HK-2 (cell line): ENCODE results near the gene SF3B4.
"Not testable (repeated sequence)": the region's sequence is repeated elsewhere in the genome, so short reads cannot be mapped to it uniquely, and the experiment has no call there.

ENCODE experiments used
- DNase-seq: peaks from one replicate; pipeline ENCODE4 v3.0.0-alpha.2; 2018; ENCODE audit not compliant: unreplicated experiment

Gene SF3B4

GRCh38 chr1:149927563-149928400 is at the start of gene SF3B4:
SF3B4 (minus strand) TSS chr1:149927803; CDS start chr1:149927759, 44 bp downstream.
- DNase-seq: peak; percentile 92

- no peak for DNase-seq
Observed at GRCh38 chr1:149977345-149977744, 49.7 kb upstream of the SF3B4 start.

GRCh38 chr1:149972547-149972946 is 44.9 kb upstream of the SF3B4 start:
- no peak for DNase-seq

DNA sequence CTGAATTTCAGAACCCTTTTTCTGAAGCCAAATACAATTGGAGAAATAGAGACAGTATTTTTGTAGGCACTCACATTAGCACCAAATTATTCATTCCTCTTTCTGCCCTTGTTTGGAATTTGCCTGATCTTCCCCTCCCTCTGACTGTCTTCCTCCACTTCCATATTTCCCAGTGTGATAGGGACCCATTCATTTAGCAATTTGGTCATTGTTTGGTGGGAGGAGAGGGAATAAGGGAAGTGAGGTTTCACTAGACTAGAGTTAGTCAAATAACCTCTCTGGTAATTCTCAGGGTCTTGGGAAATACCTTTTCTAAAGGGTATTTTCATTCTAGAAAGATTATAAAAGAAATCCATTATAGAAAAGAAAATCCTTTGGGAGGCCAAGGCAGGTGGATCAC is 40.0 kb upstream of the SF3B4 start:
- DNase-seq: no peak

DNA sequence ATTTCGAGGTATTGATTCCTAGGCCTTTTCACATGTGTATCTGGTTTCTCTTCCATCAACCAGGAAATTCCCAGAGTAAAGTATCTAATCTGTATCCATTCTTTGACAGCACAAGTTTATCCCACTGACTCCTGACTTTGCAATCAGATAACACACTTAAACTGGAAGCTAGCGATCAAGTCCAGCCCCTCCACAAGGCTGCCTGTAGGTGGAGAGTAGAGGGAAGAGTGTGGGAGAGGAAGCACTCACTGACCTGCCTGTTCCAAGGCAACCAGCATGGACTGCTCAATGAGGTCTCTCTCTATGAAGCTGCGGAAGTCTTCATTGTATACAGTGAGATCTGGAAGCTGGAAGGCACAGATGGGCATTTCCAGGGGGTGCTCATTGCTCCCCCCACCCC is 39.4 kb upstream of the SF3B4 start:
- DNase-seq: no peak

DNA sequence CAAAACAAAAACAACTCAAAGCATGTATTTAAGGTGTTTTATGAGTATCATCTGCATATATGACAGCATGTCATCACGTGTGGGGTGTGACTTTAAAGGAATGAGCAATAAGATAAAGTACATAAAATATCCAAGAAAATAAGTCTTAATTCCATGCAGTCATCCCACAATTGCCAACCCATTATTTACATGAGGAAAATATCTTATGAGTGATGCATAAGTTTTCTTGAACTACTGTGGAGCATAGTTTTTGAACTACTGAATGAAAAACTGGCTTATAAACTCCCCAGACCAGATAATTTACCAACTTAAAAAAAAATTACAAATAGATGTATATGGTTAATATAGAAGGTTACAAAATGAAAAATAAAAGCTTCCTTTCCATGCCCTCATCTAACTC is 38.8 kb upstream of the SF3B4 start:
- DNase-seq: no peak

GRCh38 chr1:149965440-149965839 is 37.8 kb upstream of the SF3B4 start:
- DNase-seq: no peak

DNA sequence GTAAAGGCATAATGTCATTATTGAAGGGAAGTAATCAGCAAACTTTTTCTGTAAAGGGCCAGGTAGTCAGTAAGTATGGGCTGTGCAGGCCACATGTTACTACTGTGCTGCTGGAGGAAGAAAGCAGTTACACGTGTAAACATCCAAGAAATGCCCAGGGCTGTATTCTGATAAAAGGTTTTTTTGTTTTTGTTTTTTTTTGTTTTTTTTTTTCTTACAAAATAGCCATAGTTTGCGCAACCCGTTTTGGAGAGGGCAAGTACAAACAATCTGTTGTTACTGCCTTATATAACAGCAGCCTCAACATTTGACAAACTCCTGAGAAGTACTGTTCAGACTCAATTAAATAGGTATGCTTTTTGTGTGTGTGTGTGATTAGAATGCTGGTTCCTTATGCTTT is 35.8 kb upstream of the SF3B4 start:
- DNase-seq: no peak

DNA sequence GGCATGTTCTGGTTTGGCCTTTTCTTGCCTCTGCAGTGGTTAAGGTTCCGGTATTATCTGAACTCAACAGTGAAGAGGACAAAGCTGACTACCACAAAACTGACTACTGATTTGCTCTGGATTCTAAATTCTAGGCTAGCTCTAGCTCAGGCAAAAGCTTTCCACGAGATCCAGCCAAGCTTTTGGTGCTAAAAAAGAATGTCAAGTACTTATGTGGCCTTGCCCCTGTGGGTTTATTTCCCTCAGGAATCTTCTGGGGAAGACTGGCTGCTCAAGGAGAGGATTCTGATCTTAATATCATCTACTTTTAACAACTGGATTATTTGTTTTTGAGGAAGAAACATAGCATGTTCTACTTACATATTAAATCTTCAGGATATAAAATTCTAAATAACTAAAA is 35.1 kb upstream of the SF3B4 start:
- no peak for DNase-seq

- DNase-seq: peak; percentile 41
Observed at GRCh38 chr1:149962039-149962647, 34.5 kb upstream of the SF3B4 start.

DNA sequence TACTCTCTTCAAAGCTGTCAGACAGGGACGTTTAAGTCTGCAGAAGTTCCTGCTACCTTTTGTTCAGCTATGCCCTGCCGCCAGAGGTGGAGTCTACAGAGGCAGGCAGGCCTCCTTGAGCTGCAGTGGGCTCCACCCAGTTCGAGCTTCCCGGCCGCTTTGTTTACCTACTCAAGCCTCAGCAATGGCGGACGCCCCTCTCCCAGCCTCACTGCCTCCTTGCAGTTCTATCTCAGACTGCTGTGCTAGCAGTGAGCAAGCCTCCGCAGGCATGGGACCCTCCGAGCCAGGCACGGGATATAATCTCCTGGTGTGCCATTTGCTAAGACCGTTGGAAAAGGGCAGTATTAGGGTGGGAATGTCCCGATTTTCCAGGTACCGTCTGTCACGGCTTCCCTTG is 29.9 kb upstream of the SF3B4 start:
- not testable (repeated sequence) for DNase-seq

DNA sequence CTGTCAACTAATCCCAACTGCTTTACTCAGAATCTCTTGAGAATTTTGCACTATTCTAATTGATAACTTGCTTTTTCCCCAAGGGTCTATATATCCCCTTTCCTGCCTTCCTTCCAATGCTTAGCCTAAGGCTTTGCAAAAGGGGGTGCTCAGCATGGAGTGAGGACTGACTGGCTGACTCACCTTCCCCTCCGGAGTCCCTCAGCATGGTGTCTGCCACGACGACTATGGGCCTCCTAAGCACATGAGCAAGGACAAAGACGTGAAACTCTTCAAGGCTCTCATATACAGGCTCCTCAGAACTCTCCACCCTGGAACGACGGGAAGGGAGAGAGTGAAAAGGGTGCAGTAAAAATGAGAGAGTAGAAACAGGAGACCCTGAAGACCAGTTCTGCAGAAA is 22.3 kb upstream of the SF3B4 start:
- DNase-seq: no peak

DNA sequence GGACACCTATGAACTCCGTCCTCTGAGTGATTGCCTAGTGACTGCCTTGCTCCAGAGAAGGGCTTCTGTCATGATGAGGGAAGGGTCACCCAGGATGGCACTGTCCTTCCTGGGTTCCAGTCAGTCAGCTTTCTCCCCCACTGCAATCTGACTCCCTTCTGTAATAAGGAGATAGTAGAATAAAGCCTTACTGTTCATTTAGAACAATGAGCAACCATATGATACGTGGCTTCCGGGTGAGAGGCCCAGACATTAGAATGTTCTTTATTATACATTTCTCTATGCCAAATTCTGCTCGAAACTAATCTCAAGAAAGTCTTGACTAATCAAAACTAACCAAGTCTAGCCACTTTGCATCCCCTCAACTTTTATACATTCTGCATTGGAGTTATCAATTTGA is 17.6 kb upstream of the SF3B4 start:
- DNase-seq: no peak

- DNase-seq: no peak
Observed at GRCh38 chr1:149942885-149943284, 15.3 kb upstream of the SF3B4 start.

GRCh38 chr1:149942207-149942606 is 14.6 kb upstream of the SF3B4 start:
- no peak for DNase-seq

DNA sequence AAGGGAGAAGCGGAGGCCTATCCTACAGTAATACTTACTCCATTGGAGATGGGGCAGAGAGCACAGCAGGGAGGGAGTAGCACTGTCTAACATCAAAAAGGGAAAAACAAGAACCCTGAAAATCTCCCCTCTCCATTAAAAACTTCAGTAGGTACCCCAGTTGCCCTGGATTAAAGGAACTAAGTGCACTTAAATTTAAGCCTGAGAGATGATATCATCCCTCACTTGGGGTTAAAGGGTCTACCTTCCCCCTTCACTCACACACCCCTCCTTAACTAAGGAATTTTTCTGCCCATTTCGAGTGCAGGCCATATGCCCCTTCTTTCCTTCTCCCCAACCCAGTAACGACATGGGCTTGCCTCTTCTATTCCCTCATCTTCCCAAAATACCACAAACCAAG is 12.8 kb upstream of the SF3B4 start:
- no peak for DNase-seq

GRCh38 chr1:149938668-149939003 is 11.0 kb upstream of the SF3B4 start:
- not testable (repeated sequence) for DNase-seq

GRCh38 chr1:149937759-149938158 is 10.2 kb upstream of the SF3B4 start:
- no peak for DNase-seq

DNA sequence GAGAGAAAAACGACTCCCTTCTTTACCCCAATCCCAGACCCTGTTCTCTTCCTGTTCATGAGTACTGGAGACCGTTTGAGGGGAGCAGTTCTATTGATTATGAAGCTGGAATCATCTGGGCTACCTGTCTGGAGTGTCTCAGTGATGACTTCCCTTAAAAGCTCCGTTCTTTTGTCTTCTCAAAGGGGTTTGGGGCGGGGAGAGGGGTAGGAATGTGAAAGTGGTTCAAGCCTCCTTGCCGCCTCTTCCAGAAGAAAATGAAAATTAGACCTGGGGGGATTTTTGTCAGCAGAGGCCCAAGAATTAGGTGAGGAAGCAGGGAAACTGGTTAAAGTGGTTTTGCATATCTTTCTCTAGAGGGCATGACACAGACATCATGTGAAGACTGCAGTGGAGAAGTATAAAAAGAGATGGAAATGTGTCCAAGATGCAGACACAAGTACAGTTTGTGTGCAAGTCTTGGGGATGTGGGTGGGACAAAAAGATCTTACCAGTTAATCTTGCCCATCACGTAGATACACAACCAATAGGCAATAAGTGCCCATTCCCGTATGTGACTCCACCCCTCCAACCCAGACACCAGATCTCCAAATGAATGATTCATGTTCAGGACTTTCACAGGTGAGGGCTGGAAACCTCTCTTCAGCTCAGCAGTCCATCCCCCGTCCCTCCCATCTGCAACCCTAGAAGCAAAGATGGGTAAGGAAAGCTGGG is 9.5 kb upstream of the SF3B4 start:
- peak; percentile 52 for DNase-seq

DNA sequence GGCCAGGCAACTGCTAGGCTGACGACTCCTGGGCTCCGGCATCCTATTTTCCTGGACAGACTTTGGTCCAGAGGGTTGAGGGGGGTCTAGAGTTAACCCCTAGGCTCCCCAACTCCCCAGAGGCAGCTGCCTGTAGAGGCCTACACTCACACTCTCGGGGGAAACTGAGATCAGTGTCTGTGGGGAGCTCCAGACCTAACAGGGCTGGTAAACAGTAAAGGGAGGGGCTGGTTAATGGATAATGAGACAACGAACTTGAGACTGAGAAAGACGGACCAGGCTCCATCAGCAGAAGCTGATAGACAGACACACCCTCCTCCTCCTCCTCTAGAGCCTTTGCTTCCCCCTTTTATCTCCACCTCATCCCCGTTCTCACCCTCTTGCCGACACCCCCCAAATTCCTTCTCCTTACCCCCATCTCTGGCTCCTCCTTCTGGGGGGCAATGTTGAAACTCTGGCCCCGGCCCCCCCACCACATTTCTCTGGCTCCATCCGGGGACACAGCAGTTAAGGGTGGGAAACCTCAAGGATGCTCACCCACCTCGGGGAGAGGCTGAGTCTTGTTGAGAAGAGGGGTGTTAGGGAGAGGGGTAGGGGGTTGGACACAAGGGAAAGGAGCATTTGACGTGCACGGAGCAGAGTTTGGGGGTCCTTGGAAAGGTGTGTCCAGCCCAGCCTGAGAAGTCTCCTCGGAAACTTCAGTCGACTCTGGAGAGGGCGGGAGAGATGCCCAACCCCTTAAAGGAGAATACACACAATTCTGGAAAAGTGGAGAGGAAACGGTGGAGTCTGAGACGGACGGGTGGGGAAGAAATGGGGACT is 8.8 kb upstream of the SF3B4 start, which contains the start of gene MTMR11:
Gene MTMR11 (minus strand): TSS at position 710 of the 822 bp plus-strand sequence. CDS start 232 bp downstream, at position 478.
- peak; percentile 23 for DNase-seq

- no peak for DNase-seq
Observed at GRCh38 chr1:149934356-149934755, 6.8 kb upstream of the SF3B4 start.

- no peak for DNase-seq
Observed at GRCh38 chr1:149933208-149933607, 5.6 kb upstream of the SF3B4 start.
